ENCODE data around the gene IDI2. TPM values are rescaled to one million over a fixed set of nuclear protein-coding genes. Genes with fewer than 3 reads are reported as not detected.
A peak's percentile ranks its signal among the peaks of the same experiment; 100 is the strongest.

Gene IDI2
- total RNA-seq, 6 experiments from 2014 or later, result not detected

DNA sequence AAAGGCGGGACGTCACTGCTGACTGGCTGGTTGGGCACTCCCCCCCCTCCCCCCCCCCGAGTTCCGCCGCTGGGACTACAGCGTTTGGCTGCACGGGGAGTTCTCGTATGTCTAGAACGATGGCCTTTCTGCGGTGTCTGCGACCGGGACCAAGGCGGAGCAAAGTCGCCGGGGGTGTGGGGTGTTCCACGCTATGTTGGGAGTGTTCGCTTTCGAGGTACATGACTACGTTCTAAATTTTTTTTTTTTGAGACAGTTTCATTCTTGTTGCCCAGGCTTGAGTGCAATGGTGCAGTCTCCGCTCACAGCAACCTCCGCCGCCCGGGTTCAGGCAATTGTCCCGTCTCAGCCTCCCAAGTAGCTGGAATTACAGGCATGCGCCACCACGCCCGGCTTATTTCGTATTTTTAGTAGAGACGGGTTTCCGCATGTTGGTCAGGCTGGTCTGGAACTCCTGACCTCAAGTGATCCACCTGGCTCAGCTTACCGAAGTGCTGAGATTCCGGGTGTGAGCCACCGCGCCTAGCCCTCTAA lies 23.8 kb upstream of the IDI2 start:
- peak overlapping the region; percentile 96 for H3K4me3 Mint-ChIP-seq
- TF ChIP-seq, protein P1, sequence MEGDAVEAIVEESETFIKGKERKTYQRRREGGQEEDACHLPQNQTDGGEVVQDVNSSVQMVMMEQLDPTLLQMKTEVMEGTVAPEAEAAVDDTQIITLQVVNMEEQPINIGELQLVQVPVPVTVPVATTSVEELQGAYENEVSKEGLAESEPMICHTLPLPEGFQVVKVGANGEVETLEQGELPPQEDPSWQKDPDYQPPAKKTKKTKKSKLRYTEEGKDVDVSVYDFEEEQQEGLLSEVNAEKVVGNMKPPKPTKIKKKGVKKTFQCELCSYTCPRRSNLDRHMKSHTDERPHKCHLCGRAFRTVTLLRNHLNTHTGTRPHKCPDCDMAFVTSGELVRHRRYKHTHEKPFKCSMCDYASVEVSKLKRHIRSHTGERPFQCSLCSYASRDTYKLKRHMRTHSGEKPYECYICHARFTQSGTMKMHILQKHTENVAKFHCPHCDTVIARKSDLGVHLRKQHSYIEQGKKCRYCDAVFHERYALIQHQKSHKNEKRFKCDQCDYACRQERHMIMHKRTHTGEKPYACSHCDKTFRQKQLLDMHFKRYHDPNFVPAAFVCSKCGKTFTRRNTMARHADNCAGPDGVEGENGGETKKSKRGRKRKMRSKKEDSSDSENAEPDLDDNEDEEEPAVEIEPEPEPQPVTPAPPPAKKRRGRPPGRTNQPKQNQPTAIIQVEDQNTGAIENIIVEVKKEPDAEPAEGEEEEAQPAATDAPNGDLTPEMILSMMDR (IDR thresholded peaks at IDR 0.05), result no peak
- DNase-seq, result no peak
- peaks cover 2% of the 10 kb centered on the region for H3K27me3 Mint-ChIP-seq (ENCODE audit: insufficient read depth)
- H3K4me1 Mint-ChIP-seq (ENCODE audit: low read depth), result peaks cover 51% of the 10 kb centered on the region
- H3K36me3 Mint-ChIP-seq (ENCODE audit: low read depth), result peaks cover 21% of the 10 kb centered on the region
- peak overlapping the region; percentile 99 for H3K27ac Mint-ChIP-seq
- H3K9me3 Mint-ChIP-seq, result no peaks in the 10 kb centered on the region

- TF ChIP-seq, protein P1 (IDR thresholded peaks at IDR 0.05), result no peak
- Mint-ChIP-seq H3K4me3 (peak within 1 kb of the TSS; percentile 96), H3K36me3 (ENCODE audit: low read depth) (peaks cover 18% of the 10 kb centered on the region), H3K9me3 (no peaks in the 10 kb centered on the region), H3K27me3 (ENCODE audit: insufficient read depth) (peaks cover 2% of the 10 kb centered on the region), H3K4me1 (ENCODE audit: low read depth) (peaks cover 45% of the 10 kb centered on the region), H3K27ac (peak within 1 kb of the TSS; percentile 99)
- DNase-seq, result peak; percentile 98
These were observed 23.2 kb upstream of the IDI2 start, which contains the start of gene IDI1 for GRCh38 chr10:1048732-1049424. Gene IDI1, minus strand, starts transcription at chr10:1049119. Its CDS starts 116 bp downstream, at chr10:1049003.

GRCh38 chr10:1048349-1048731 lies 22.7 kb upstream of the IDI2 start:
- H3K36me3 Mint-ChIP-seq (ENCODE audit: low read depth), result peaks cover 15% of the 10 kb centered on the region
- peaks cover 39% of the 10 kb centered on the region for H3K4me1 Mint-ChIP-seq (ENCODE audit: low read depth)
- peaks cover 2% of the 10 kb centered on the region for H3K27me3 Mint-ChIP-seq (ENCODE audit: insufficient read depth)
- no peaks in the 10 kb centered on the region for H3K9me3 Mint-ChIP-seq
- peak overlapping the region; percentile 96 for H3K4me3 Mint-ChIP-seq
- TF ChIP-seq, protein P1 (IDR thresholded peaks at IDR 0.05), result no peak
- H3K27ac Mint-ChIP-seq, result peak overlapping the region; percentile 99
- peak; percentile 17 for DNase-seq

- Mint-ChIP-seq H3K36me3 (ENCODE audit: low read depth) (peaks cover 16% of the 10 kb centered on the region), H3K4me1 (ENCODE audit: low read depth) (peaks cover 39% of the 10 kb centered on the region), H3K27ac (peak overlapping the region; percentile 99)
These were observed 22.3 kb upstream of the IDI2 start for GRCh38 chr10:1047937-1048336.

GRCh38 chr10:1045415-1045814 lies 19.8 kb upstream of the IDI2 start:
- H3K27me3 Mint-ChIP-seq (ENCODE audit: insufficient read depth), result peaks cover 2% of the 10 kb centered on the region
- DNase-seq, result no peak
- H3K36me3 Mint-ChIP-seq (ENCODE audit: low read depth), result peaks cover 17% of the 10 kb centered on the region
- no peak overlapping the region for H3K27ac Mint-ChIP-seq
- H3K4me3 Mint-ChIP-seq, result no peak overlapping the region; the same call in 1 of the 2 replicates
- TF ChIP-seq, protein P1 (IDR thresholded peaks at IDR 0.05), result no peak
- H3K9me3 Mint-ChIP-seq, result no peaks in the 10 kb centered on the region
- H3K4me1 Mint-ChIP-seq (ENCODE audit: low read depth), result peaks cover 22% of the 10 kb centered on the region

More at GRCh38 chr10:1047937-1048336, 22.3 kb upstream of the IDI2 start:
- DNase-seq, result no peak
- H3K9me3 Mint-ChIP-seq, result no peaks in the 10 kb centered on the region
- peak overlapping the region; percentile 96 for H3K4me3 Mint-ChIP-seq
- TF ChIP-seq, protein P1 (IDR thresholded peaks at IDR 0.05), result no peak
- H3K27me3 Mint-ChIP-seq (ENCODE audit: insufficient read depth), result peaks cover 2% of the 10 kb centered on the region
